Adrenal gland (tissue), 5 donors: ENCODE results near the gene G3BP2.

Source experiments
- CTCF ChIP-seq, 6 experiments: fragments of 450-650 bp in 4 of 6; fragments of 200-600 bp in 2 of 6; sonication (generic) in 1 of 6; IDR thresholded peaks; 1 replicate in 5 of 6; 2 replicates in 1 of 6; pipeline versions ENCODE4 v1.5.1 to v1.8.0; 2016 to 2021; ENCODE audit warnings: antibody characterized with exemption in 6 of 6, mild to moderate bottlenecking in 2 of 6, moderate library complexity in 1 of 6
- POLR2A ChIP-seq, 2 donors: fragments of 450-650 bp; IDR thresholded peaks; one replicate each; pipeline ENCODE4 v1.6.1; 2017; ENCODE audit warnings: antibody characterized with exemption in 2 of 2, mild to moderate bottlenecking in 2 of 2, moderate library complexity in 1 of 2
- donor health status: DM: no; HTN: no; CAD: no.

- TF ChIP-seq POLR2A (IDR thresholded peaks at IDR 0.05) (no peak), CTCF (IDR thresholded peaks at IDR 0.05) (no peak)
Observed at GRCh38 chr4:75660491-75660890, 12.7 kb downstream of the G3BP2 start.
